ENCODE data around the gene NAXE. TPM values are rescaled to one million over a fixed set of nuclear protein-coding genes. Genes with fewer than 3 reads are reported as not detected.

Gene NAXE
- polyA plus RNA-seq, 2 of the 4 experiments (the other 2 are of a cell fraction) = 81.4 to 119 TPM

DNA sequence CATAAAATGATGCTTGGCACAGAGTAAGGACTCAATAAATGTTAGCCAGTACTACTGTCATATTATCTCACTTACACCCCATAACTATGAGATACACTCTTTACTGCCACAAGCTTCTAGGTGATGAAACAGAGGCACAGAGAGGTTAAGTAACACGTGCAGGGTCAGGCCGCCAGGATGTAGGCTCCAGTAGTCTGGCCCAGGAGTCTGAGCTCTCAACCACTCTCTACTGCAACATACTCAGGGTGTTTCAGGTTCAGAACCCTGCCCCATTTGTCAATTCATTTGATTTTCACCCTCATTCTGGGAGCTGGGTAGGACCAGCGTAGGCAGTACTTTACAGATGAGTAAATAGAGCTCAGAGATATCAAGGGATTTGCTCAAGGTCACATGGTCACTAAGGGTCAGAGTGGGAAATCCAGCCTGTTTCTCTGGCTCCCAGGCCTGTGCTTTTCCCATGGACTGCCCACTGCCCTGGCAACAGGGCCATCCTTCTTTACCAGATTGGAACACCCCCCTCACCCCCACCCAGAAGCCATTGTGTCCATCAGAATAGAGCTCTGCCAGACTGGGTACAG, 40.4 kb upstream of the NAXE start:
- FAIRE-seq (no peak), DNase-seq (ENCODE audit: low read depth in 1 of 2, low spot score in 1 of 2) (no peak), ATAC-seq (no peak)
- Histone ChIP-seq H3K9me3 (no peaks in the 10 kb centered on the region), H3K4me3 (no peak overlapping the region), H3K4me1 (peaks cover 20% of the 10 kb centered on the region), H3K4me2 (peak overlapping the region; percentile 47; the same call in 1 of the 3 replicates), H3K27ac (peak overlapping the region; percentile 38 to 57; a peak in 4 of 6 replicates)
- 94% methylated on average over 3 of the region's 3 CpGs for WGBS (ENCODE audit: missing lambda C conversion rate)
- TF ChIP-seq JUN (IDR thresholded peaks at IDR 0.05) = no peak
- TF ChIP-seq POLR2AphosphoS2 (conservative IDR thresholded peaks at IDR 0.05; ENCODE audit: low read length) = no peak
- no peak for TF ChIP-seq RCOR1 (IDR thresholded peaks at IDR 0.05; ENCODE audit: low read depth, low read length)
- TF ChIP-seq, protein P1, sequence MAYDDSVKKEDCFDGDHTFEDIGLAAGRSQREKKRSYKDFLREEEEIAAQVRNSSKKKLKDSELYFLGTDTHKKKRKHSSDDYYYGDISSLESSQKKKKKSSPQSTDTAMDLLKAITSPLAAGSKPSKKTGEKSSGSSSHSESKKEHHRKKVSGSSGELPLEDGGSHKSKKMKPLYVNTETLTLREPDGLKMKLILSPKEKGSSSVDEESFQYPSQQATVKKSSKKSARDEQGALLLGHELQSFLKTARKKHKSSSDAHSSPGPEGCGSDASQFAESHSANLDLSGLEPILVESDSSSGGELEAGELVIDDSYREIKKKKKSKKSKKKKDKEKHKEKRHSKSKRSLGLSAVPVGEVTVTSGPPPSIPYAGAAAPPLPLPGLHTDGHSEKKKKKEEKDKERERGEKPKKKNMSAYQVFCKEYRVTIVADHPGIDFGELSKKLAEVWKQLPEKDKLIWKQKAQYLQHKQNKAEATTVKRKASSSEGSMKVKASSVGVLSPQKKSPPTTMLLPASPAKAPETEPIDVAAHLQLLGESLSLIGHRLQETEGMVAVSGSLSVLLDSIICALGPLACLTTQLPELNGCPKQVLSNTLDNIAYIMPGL (CRISPR knock-in tag; IDR thresholded peaks at IDR 0.05; ENCODE audit: borderline replicate concordance) = no peak
- no peak for TF ChIP-seq SMC3 (IDR thresholded peaks at IDR 0.05)
- TF ChIP-seq, protein P2, sequence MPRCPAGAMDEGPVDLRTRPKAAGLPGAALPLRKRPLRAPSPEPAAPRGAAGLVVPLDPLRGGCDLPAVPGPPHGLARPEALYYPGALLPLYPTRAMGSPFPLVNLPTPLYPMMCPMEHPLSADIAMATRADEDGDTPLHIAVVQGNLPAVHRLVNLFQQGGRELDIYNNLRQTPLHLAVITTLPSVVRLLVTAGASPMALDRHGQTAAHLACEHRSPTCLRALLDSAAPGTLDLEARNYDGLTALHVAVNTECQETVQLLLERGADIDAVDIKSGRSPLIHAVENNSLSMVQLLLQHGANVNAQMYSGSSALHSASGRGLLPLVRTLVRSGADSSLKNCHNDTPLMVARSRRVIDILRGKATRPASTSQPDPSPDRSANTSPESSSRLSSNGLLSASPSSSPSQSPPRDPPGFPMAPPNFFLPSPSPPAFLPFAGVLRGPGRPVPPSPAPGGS (IDR thresholded peaks at IDR 0.05) = no peak
- TF ChIP-seq ESRRA (IDR thresholded peaks at IDR 0.05; ENCODE audit: borderline replicate concordance, low read length) = no peak
- TF ChIP-seq, protein P3, sequence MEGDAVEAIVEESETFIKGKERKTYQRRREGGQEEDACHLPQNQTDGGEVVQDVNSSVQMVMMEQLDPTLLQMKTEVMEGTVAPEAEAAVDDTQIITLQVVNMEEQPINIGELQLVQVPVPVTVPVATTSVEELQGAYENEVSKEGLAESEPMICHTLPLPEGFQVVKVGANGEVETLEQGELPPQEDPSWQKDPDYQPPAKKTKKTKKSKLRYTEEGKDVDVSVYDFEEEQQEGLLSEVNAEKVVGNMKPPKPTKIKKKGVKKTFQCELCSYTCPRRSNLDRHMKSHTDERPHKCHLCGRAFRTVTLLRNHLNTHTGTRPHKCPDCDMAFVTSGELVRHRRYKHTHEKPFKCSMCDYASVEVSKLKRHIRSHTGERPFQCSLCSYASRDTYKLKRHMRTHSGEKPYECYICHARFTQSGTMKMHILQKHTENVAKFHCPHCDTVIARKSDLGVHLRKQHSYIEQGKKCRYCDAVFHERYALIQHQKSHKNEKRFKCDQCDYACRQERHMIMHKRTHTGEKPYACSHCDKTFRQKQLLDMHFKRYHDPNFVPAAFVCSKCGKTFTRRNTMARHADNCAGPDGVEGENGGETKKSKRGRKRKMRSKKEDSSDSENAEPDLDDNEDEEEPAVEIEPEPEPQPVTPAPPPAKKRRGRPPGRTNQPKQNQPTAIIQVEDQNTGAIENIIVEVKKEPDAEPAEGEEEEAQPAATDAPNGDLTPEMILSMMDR (IDR thresholded peaks at IDR 0.05) = no peak
- TF ChIP-seq EHMT2 (IDR thresholded peaks at IDR 0.05; ENCODE audit: low read depth) = no peak
- no peak for TF ChIP-seq TP53 (CRISPR knock-in tag; IDR thresholded peaks at IDR 0.05)
- no peak for TF ChIP-seq CHD2 (IDR thresholded peaks at IDR 0.05; ENCODE audit: low read length, partially characterized antibody)
- TF ChIP-seq GATA3 (IDR thresholded peaks at IDR 0.05; ENCODE audit: borderline replicate concordance) = no peak
- ChIA-PET POLR2A (interaction anchor here (0.5 kb wide), 1 partner anchor 33 kb away, joined by 3 read pairs; no protein-coding TSS in a partner anchor), CTCF (interaction anchor here (0.6 to 1.8 kb wide), 8 partner anchors 10 to 105 kb away, joined by 3 to 6 read pairs (median 4); partner anchors contain the start of gene MEF2D)

DNA sequence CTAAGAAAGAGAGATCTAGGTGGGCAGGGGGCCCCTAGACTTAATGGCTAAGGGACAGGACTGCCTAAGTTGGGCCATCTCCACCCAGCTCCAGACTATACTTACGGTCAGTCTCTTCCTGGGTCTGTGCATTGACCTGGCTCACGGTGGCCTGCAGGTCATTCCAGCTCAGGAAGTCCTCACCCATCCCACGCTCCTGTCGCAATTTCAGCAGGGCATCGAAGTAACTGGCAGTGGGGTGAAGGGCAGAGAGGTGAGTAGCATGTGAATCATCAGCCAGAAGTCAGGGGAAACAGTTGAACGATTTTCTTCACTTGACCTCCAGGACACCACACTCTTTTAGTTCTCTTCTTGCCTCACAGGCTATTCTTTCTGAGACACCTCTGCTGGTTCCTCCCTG, 39.7 kb upstream of the NAXE start:
- Histone ChIP-seq H3K4me2 (peak overlapping the region; percentile 47), H3K4me3 (no peak overlapping the region), H3K4me1 (peaks cover 20% of the 10 kb centered on the region), H3K27ac (peak overlapping the region; percentile 38 to 57; a peak in 5 of 6 replicates), H3K9me3 (no peaks in the 10 kb centered on the region)
- 40% methylated on average over 6 of the region's 6 CpGs for WGBS (ENCODE audit: missing lambda C conversion rate)
- ChIA-PET POLR2A (interaction anchor here (0.5 to 1.0 kb wide), 2 partner anchors 51 to 243 kb away, joined by 3 to 6 read pairs; partner anchors contain the start of gene MEF2D), CTCF (interaction anchor here (0.8 to 1.6 kb wide), 3 partner anchors 11 to 71 kb away, joined by 3 to 4 read pairs (median 4); no protein-coding TSS in a partner anchor)
- FAIRE-seq (no peak), ATAC-seq (peak; percentile 45 to 46; a peak in 3 of 6 replicates), DNase-seq (ENCODE audit: low read depth in 1 of 2, low spot score in 1 of 2) (peak; percentile 29 to 37)
- TF ChIP-seq ZFP36 (IDR thresholded peaks at IDR 0.05; ENCODE audit: borderline replicate concordance, partially characterized antibody) (no peak), HOXB5 (CRISPR knock-in tag; IDR thresholded peaks at IDR 0.05) (no peak), ZC3H11A (IDR thresholded peaks at IDR 0.05) (no peak), RFX5 (IDR thresholded peaks at IDR 0.05) (no peak), CEBPB (IDR thresholded peaks at IDR 0.05) (peak in 1 of 2 experiments; percentile 34; a peak in 1 of 4 replicates), ZNF302 (CRISPR knock-in tag; IDR thresholded peaks at IDR 0.05) (no peak), JUNB (IDR thresholded peaks at IDR 0.05) (peak; percentile 29; the same call in 1 of the 2 replicates), FOSL2 (IDR thresholded peaks at IDR 0.05) (peak; percentile 52; the same call in 1 of the 2 replicates), FOSL2 (CRISPR knock-in tag; IDR thresholded peaks at IDR 0.05) (peak; percentile 35; the same call in 1 of the 2 replicates), EHF (CRISPR knock-in tag; IDR thresholded peaks at IDR 0.05) (no peak), RAD21 (conservative IDR thresholded peaks at IDR 0.05 in 1 of 2, IDR thresholded peaks at IDR 0.05 in 1 of 2) (no peak)

Data from A549 (cell line).